Activated CD4-positive, alpha-beta memory T cell treated with anti-CD3 and anti-CD28 coated beads for 36 hours (primary cell): ENCODE data around the gene GBE1. TPM values are rescaled to one million over a fixed set of nuclear protein-coding genes. Genes with fewer than 3 reads are reported as not detected.
"Not testable (repeated sequence)": the region's sequence is repeated elsewhere in the genome, so short reads cannot be mapped to it uniquely, and the experiment has no call there.

ENCODE experiments used
- CTCF ChIA-PET: fragments of 350-600 bp; sonication (Branson Sonifier 250); formaldehyde crosslinking; loops from one replicate; lab custom pipeline; 2021; ENCODE audit warnings: antibody characterized with exemption, inconsistent platforms; lab: Charles Lee
- POLR2A ChIA-PET: fragments of 350-600 bp; sonication (Branson Sonifier 250); formaldehyde crosslinking; loops from one replicate; lab custom pipeline; 2021; ENCODE audit warnings: antibody characterized with exemption; lab: Charles Lee
- DNase-seq: peaks from one replicate; pipeline ENCODE4 v3.0.0-alpha.2; 2020
- H3K27ac Mint-ChIP-seq: one replicate; pipeline ENCODE4 v1.8.0; 2021; ENCODE audit warnings: mixed read lengths
- H3K27me3 Mint-ChIP-seq: one replicate; pipeline ENCODE4 v1.8.0; 2021; ENCODE audit warnings: mixed read lengths
- H3K36me3 Mint-ChIP-seq: one replicate; pipeline ENCODE4 v1.8.0; 2021; ENCODE audit warnings: mixed read lengths
- H3K4me1 Mint-ChIP-seq: one replicate; pipeline ENCODE4 v1.8.0; 2021; ENCODE audit warnings: low read depth, mixed read lengths
- H3K4me3 Mint-ChIP-seq: one replicate; pipeline ENCODE4 v1.8.0; 2021; ENCODE audit warnings: mild to moderate bottlenecking, mixed read lengths
- H3K9me3 Mint-ChIP-seq: one replicate; pipeline ENCODE4 v1.8.0; 2021; ENCODE audit warnings: mixed read lengths
- intact Hi-C: fragments of 100-400 bp; cut with micrococcal nuclease; formaldehyde crosslinking; loops from one replicate; pipeline ENCODE4 v1.15.1; 2023
- total RNA-seq, 2 experiments: library from RNA; stranded (reverse); gene quantifications; one replicate each; pipeline ENCODE4 v1.2.3, GENCODE V29; 2021

Gene GBE1
- total RNA-seq, 2 experiments from 2014 or later = 30.5 to 30.6 TPM

DNA sequence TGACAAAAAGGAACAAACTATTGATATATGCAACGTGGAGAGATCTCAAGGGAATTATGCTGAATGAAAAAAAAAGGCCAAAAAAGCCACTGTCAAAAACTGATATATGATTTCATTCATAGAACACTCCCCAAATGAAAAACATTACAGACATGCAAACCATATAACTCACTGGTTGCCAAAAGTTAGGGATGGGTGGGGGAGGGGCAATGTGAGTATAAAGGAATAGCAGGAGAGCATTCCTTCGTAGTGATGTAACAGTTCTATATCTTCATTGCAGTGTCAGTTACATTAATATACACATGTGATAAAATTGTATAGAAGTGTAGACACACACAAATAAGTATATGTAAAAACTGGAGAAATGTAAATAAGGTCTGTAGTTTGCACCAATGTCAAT is 12.2 kb downstream of the GBE1 start:
- intact Hi-C loops = no loop called here
- DNase-seq = no peak
- Mint-ChIP-seq H3K9me3 (peaks cover 3% of the 10 kb centered on the region), H3K27me3 (no peaks in the 10 kb centered on the region), H3K36me3 (peaks cover 4% of the 10 kb centered on the region), H3K4me1 (no peaks in the 10 kb centered on the region), H3K4me3 (no peak overlapping the region), H3K27ac (no peak overlapping the region)
- POLR2A ChIA-PET = no interaction called here
- CTCF ChIA-PET = no interaction called here

GRCh38 chr3:81747280-81747679 is 14.2 kb downstream of the GBE1 start:
- H3K27me3 Mint-ChIP-seq, DNase-seq, H3K4me3 Mint-ChIP-seq, H3K36me3 Mint-ChIP-seq, CTCF ChIA-PET, intact Hi-C loops, POLR2A ChIA-PET, H3K27ac Mint-ChIP-seq, H3K9me3 Mint-ChIP-seq, H3K4me1 Mint-ChIP-seq: not testable (repeated sequence)

GRCh38 chr3:81744366-81744765 is 17.1 kb downstream of the GBE1 start:
- no peak for DNase-seq
- no peak overlapping the region for H3K27ac Mint-ChIP-seq
- H3K4me3 Mint-ChIP-seq = no peak overlapping the region
- H3K36me3 Mint-ChIP-seq = peaks cover 2% of the 10 kb centered on the region
- ChIA-PET CTCF (no interaction called here), POLR2A (no interaction called here)
- no peaks in the 10 kb centered on the region for H3K9me3 Mint-ChIP-seq
- no peaks in the 10 kb centered on the region for H3K27me3 Mint-ChIP-seq
- intact Hi-C loops = no loop called here
- peaks cover 8% of the 10 kb centered on the region for H3K4me1 Mint-ChIP-seq

GRCh38 chr3:81743096-81744025 is 18.1 kb downstream of the GBE1 start:
- Mint-ChIP-seq H3K27ac (no peak overlapping the region), H3K4me3 (no peak overlapping the region), H3K36me3 (peaks cover 4% of the 10 kb centered on the region), H3K4me1 (peaks cover 8% of the 10 kb centered on the region), H3K9me3 (no peaks in the 10 kb centered on the region), H3K27me3 (no peaks in the 10 kb centered on the region)
- no peak for DNase-seq
- ChIA-PET POLR2A (no interaction called here), CTCF (no interaction called here)
- intact Hi-C loops = no loop called here

DNA sequence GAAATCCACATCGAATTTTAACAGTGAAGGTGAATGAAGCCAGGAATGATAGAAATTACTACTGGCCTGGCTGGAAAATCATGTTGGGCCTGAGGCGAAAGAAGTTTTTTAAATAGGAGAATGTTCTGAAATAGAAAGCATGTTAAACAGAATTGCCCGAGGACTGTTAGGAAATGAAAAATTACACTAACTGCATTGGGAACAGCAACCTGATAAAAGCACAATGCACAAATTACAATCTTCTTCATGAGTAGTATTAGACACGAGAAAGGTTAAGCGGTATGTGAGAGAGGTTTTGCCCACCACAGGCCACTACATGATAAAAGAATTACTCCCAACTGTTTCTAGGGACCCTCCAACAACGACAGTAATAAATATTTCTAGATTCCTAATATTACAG is 18.9 kb downstream of the GBE1 start:
- Mint-ChIP-seq H3K27ac (no peak overlapping the region), H3K27me3 (no peaks in the 10 kb centered on the region), H3K36me3 (peaks cover 6% of the 10 kb centered on the region), H3K4me1 (peaks cover 8% of the 10 kb centered on the region), H3K4me3 (no peak overlapping the region), H3K9me3 (no peaks in the 10 kb centered on the region)
- DNase-seq = no peak
- intact Hi-C loops = no loop called here
- ChIA-PET CTCF (no interaction called here), POLR2A (no interaction called here)

DNA sequence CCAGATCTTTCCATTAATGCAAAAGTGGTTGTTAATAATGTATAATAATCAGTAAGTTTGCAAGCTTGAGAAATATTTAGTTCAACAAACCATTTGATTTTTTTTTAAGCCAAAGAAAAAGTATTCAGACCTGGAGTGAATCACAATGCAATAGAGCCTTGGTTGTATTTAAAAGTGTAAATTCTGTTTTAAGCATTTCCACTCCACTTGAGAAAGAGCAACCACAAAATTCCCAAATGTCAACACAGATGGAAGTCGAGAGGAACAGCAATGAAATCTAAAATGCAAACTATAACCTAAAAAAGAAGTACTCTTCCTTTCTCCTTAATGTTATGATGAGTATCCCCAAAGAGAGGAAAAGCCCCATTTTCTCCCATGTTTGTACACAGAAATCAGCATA is 20.2 kb downstream of the GBE1 start:
- H3K36me3 Mint-ChIP-seq = peaks cover 10% of the 10 kb centered on the region
- POLR2A ChIA-PET = no interaction called here
- no peak overlapping the region for H3K4me3 Mint-ChIP-seq
- CTCF ChIA-PET = no interaction called here
- H3K4me1 Mint-ChIP-seq = peaks cover 8% of the 10 kb centered on the region
- no peak for DNase-seq
- no peak overlapping the region for H3K27ac Mint-ChIP-seq
- no peaks in the 10 kb centered on the region for H3K9me3 Mint-ChIP-seq
- no peaks in the 10 kb centered on the region for H3K27me3 Mint-ChIP-seq
- intact Hi-C loops = no loop called here

DNA sequence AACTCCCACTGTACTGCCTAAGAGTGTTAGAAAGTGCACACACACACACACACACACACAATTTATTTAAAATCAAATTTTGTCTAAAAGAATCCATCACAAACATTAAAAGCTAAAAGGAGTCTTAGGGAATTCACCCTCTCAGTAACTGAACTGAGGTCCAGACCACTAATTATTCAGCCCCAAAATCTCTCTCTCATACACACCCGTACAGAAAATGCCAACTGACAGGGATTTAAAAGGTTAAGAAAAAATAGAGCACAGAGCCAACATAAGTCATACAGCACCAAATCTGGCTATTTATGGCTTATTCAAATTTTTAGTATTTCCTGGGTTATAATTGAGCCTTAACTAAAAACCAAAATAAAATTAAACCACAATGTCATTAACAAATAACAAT is 20.7 kb downstream of the GBE1 start:
- peaks cover 8% of the 10 kb centered on the region for H3K4me1 Mint-ChIP-seq
- no peak overlapping the region for H3K4me3 Mint-ChIP-seq
- H3K27me3 Mint-ChIP-seq = no peaks in the 10 kb centered on the region
- ChIA-PET POLR2A (no interaction called here), CTCF (no interaction called here)
- H3K9me3 Mint-ChIP-seq = no peaks in the 10 kb centered on the region
- H3K36me3 Mint-ChIP-seq = peaks cover 10% of the 10 kb centered on the region
- DNase-seq = no peak
- H3K27ac Mint-ChIP-seq = no peak overlapping the region
- intact Hi-C loops = no loop called here

- H3K4me1 Mint-ChIP-seq = peaks cover 9% of the 10 kb centered on the region
- CTCF ChIA-PET = no interaction called here
Measured at GRCh38 chr3:81735334-81735733, 26.1 kb downstream of the GBE1 start.

DNA sequence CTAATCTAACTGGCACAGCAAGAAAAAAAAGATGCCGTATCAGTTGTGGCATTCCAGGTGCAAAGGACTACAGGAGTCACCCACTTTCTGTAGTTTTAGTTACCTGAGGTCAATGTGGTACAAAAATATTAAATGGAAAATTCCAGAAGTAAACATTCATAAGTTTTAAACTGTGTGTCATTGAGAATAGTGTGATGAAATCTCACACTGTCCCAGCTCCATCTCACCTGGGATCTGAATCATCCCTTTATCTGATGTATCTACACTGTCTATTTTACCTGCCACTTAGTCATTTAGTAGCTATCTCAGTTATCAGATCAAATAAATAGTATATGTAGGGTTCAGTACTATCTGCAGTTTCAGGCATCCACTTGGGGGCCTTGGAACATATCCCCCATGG is 26.7 kb downstream of the GBE1 start:
- H3K4me1 Mint-ChIP-seq = peaks cover 9% of the 10 kb centered on the region
- no peak for DNase-seq
- H3K9me3 Mint-ChIP-seq = no peaks in the 10 kb centered on the region
- H3K36me3 Mint-ChIP-seq = peaks cover 10% of the 10 kb centered on the region
- POLR2A ChIA-PET = no interaction called here
- CTCF ChIA-PET = no interaction called here
- no peaks in the 10 kb centered on the region for H3K27me3 Mint-ChIP-seq
- intact Hi-C loops = no loop called here
- H3K4me3 Mint-ChIP-seq = no peak overlapping the region
- H3K27ac Mint-ChIP-seq = no peak overlapping the region

More at GRCh38 chr3:81735334-81735733, 26.1 kb downstream of the GBE1 start:
- DNase-seq = no peak
- Mint-ChIP-seq H3K4me3 (no peak overlapping the region), H3K27ac (no peak overlapping the region), H3K36me3 (peaks cover 10% of the 10 kb centered on the region), H3K9me3 (no peaks in the 10 kb centered on the region), H3K27me3 (no peaks in the 10 kb centered on the region)
- POLR2A ChIA-PET = no interaction called here
- intact Hi-C loops = no loop called here

GRCh38 chr3:81732642-81733041 is 28.8 kb downstream of the GBE1 start:
- Mint-ChIP-seq H3K4me1 (peaks cover 9% of the 10 kb centered on the region), H3K9me3 (no peaks in the 10 kb centered on the region), H3K4me3 (no peak overlapping the region), H3K27ac (no peak overlapping the region), H3K27me3 (no peaks in the 10 kb centered on the region), H3K36me3 (peaks cover 6% of the 10 kb centered on the region)
- DNase-seq = no peak
- ChIA-PET POLR2A (no interaction called here), CTCF (no interaction called here)
- intact Hi-C loops = no loop called here

DNA sequence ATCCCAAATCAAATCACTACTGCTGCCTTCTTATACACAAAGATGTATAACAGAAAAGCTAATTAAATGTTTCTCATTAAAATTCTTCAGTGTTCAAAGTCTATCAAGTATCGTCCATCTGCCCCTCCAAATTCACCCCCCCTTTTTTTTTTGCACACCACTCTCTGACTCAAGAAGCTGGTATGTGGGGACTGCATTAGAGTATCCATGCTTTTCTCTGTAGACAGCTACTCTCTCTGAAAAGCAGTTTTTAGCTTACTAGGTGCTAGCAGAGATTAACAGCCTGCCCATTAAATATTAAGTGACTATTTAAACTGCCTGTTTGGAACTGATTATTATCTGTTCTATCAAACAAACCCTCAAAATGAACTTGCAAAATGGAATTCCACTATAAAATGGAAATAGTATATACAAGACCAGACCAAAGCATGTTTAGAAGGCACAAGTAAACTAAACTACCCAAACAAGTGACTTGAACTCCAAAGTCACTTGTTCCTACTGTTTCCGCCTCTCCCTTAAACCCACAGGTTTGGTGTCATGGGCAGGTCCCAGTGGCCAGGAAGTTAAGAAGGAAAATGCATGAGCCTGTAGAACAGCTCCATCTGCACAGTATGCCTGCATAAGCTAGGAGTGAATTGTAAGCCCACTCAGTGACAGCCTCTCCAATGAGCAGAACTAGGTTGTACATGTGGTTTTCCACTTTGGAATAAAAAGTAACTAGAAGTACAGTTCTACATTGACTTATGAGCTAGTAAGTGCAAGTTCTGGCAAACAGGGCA is 32.5 kb downstream of the GBE1 start:
- no peak for DNase-seq
- intact Hi-C loops = no loop called here
- POLR2A ChIA-PET = no interaction called here
- CTCF ChIA-PET = no interaction called here
- Mint-ChIP-seq H3K27me3 (no peaks in the 10 kb centered on the region), H3K4me3 (no peak overlapping the region), H3K27ac (no peak overlapping the region), H3K9me3 (no peaks in the 10 kb centered on the region), H3K4me1 (peaks cover 2% of the 10 kb centered on the region), H3K36me3 (peaks cover 2% of the 10 kb centered on the region)

GRCh38 chr3:81726735-81727134 is 34.7 kb downstream of the GBE1 start:
- Mint-ChIP-seq H3K27ac (no peak overlapping the region), H3K27me3 (no peaks in the 10 kb centered on the region), H3K36me3 (peaks cover 2% of the 10 kb centered on the region), H3K9me3 (no peaks in the 10 kb centered on the region), H3K4me1 (no peaks in the 10 kb centered on the region), H3K4me3 (no peak overlapping the region)
- no peak for DNase-seq
- intact Hi-C loops = no loop called here
- ChIA-PET CTCF (no interaction called here), POLR2A (interaction anchor here (0.6 kb wide), 1 partner anchor 52 kb away, joined by 3 read pairs; no protein-coding TSS in a partner anchor)
